GM12801 (cell line): ENCODE measurements around the gene FAM13C.

Experiments used
- CTCF ChIP-seq: IDR thresholded peaks from one replicate; pipeline ENCODE4 v1.5.1; 2011; ENCODE audit warnings: control low read depth; ENCODE audit not compliant: insufficient read length; ENCODE audit errors: extremely low read depth

The FAM13C gene

GRCh38 chr10:59212301-59212798, 150.0 kb downstream of the FAM13C start:
- no peak for TF ChIP-seq CTCF

DNA sequence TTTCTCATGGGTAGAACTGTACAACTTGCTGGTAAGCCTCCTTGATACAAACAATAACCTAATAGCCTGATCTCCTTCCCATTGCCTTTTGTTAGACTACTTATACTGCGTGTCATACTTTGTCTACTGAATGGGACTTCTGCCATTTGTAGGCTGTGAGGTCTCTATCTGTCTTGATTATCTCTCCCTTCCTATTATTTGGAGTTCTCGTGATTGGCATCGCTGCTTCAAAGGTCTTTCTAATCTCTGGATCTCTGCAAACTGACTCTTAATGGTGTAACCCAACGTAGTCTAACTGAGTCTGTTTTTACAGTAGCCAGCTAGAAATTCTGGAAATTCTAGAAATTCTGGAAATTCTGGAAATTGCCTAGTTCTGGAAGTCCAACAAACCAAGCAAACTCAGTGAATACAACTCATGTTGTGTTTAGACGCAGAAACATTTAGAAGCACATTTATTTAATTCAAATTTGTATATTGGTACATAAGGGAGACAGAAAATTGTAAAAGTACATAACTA, 156.1 kb downstream of the FAM13C start:
- TF ChIP-seq CTCF: no peak
